Keratinocyte (primary cell): Measurements from ENCODE around the gene KIAA0825. TPM values are rescaled to one million over a fixed set of nuclear protein-coding genes. Genes with fewer than 3 reads are reported as not detected.

Experiments
- DNase-seq: peaks from one replicate; pipeline ENCODE4 v3.0.0-alpha.2; 2011; ENCODE audit warnings: low read depth, missing footprints, low spot score
- FAIRE-seq: peaks from 2 replicates; lab custom pipeline; 2011; peaks lifted over from hg19 to GRCh38; lab: Jason Lieb, UNC
- H2AFZ ChIP-seq: 2 replicates; pipeline ENCODE4 v1.6.0; 2012; ENCODE audit warnings: low read length, control low read depth, inconsistent platforms; ENCODE audit not compliant: control insufficient read depth
- H3K27ac ChIP-seq: 2 replicates; pipeline ENCODE4 v1.5.1; 2011; ENCODE audit warnings: low read length; ENCODE audit not compliant: control insufficient read depth, insufficient read depth
- H3K27me3 ChIP-seq: 3 replicates; pipeline ENCODE4 v1.6.0; 2011; ENCODE audit warnings: low read length; ENCODE audit not compliant: control insufficient read depth, insufficient read depth; ENCODE audit errors: extremely low read depth
- H3K36me3 ChIP-seq, 2 experiments: 2 replicates in 1 of 2; 3 replicates in 1 of 2; pipeline ENCODE4 v1.5.1; 2011; ENCODE audit warnings: low read length in 2 of 2, mild to moderate bottlenecking in 1 of 2; ENCODE audit not compliant: control insufficient read depth in 2 of 2, insufficient read depth in 2 of 2; ENCODE audit errors: extremely low read depth in 1 of 2
- H3K4me1 ChIP-seq: 3 replicates; pipeline ENCODE4 v1.5.1; 2011; ENCODE audit warnings: low read length; ENCODE audit not compliant: control insufficient read depth, insufficient read depth; ENCODE audit errors: extremely low read depth
- H3K4me2 ChIP-seq: 3 replicates; pipeline ENCODE4 v1.6.0; 2011; ENCODE audit warnings: low read depth, low read length; ENCODE audit not compliant: control insufficient read depth, insufficient read depth; ENCODE audit errors: extremely low read depth
- H3K4me3 ChIP-seq, 3 experiments: fragments of 200-600 bp in 1 of 3; sonication (generic) in 1 of 3; 2 replicates in 2 of 3; 3 replicates in 1 of 3; pipeline ENCODE4 v1.5.1; 2011 to 2016; ENCODE audit warnings: low read length in 3 of 3, mild to moderate bottlenecking in 3 of 3, control low read depth in 2 of 3, inconsistent platforms in 1 of 3, low read depth in 1 of 3, mixed read lengths in 1 of 3, mixed run types in 1 of 3, moderate library complexity in 1 of 3; ENCODE audit not compliant: control insufficient read depth in 2 of 3, insufficient read depth in 2 of 3; ENCODE audit errors: extremely low read depth in 1 of 3
- H3K79me2 ChIP-seq: 2 replicates; pipeline ENCODE4 v1.6.0; 2012; ENCODE audit warnings: low read length; ENCODE audit not compliant: control insufficient read depth, insufficient read depth
- H3K9ac ChIP-seq: 3 replicates; pipeline ENCODE4 v1.6.0; 2011; ENCODE audit warnings: low read length; ENCODE audit not compliant: control insufficient read depth, insufficient read depth; ENCODE audit errors: extremely low read depth
- H3K9me1 ChIP-seq: 3 replicates; pipeline ENCODE4 v1.6.0; 2011; ENCODE audit warnings: low read length; ENCODE audit not compliant: control insufficient read depth, insufficient read depth; ENCODE audit errors: extremely low read depth
- H3K9me3 ChIP-seq: 2 replicates; pipeline ENCODE4 v1.5.1; 2012; ENCODE audit warnings: low read depth, low read length; ENCODE audit not compliant: control insufficient read depth
- H4K20me1 ChIP-seq: 3 replicates; pipeline ENCODE4 v1.6.0; 2011; ENCODE audit warnings: low read length; ENCODE audit not compliant: control insufficient read depth, insufficient read depth; ENCODE audit errors: extremely low read depth
- CTCF ChIP-seq, 3 experiments: IDR thresholded peaks in 1 of 3; conservative IDR thresholded peaks in 1 of 3; optimal IDR thresholded peaks in 1 of 3; 2 replicates in 2 of 3; 3 replicates in 1 of 3; pipeline versions ENCODE3 to v1.5.1; 2011; ENCODE audit warnings: low read length in 3 of 3, mild to moderate bottlenecking in 3 of 3, moderate library complexity in 2 of 3, control low read depth in 1 of 3, inconsistent platforms in 1 of 3; ENCODE audit not compliant: insufficient read depth in 2 of 3; ENCODE audit errors: extremely low read depth in 1 of 3
- EZH2 ChIP-seq: IDR thresholded peaks from one replicate; pipeline ENCODE4 v1.6.1; 2012; ENCODE audit warnings: inconsistent platforms, mild to moderate bottlenecking, low read length, moderate library complexity
- dilution Hi-C: fragments of 300-500 bp; cut with MboI; formaldehyde crosslinking; loops from one replicate; pipeline ENCODE4 v1.7.0; 2020; ENCODE audit warnings: low sequenced_read_pairs; ENCODE audit not compliant: extremely low pct_ligation_motif_present
- polyA plus RNA-seq, 5 experiments: library from polyadenylated mRNA; depleted of rRNA in 3 of 5; stranded (reverse) in 3 of 5; stranded (forward) in 1 of 5; unstranded in 1 of 5; fragments of >200 nt; gene quantifications; 1 replicate in 1 of 5; 2 replicates in 3 of 5; 3 replicates in 1 of 5; pipeline versions ENCODE4 v1.2.1 to v1.2.3, GENCODE V29; 2011 to 2012; ENCODE audit warnings: missing spikeins in 2 of 5, low read depth in 1 of 5, low replicate concordance in 1 of 5

The KIAA0825 gene
- polyA plus RNA-seq, 1 donor (not counting 4 experiments of a cell fraction or from before 2014, with no cell fraction given), result 1.2 TPM

GRCh38 chr5:94485067-94485466, 133.3 kb downstream of the KIAA0825 start:
- FAIRE-seq, result no peak
- no peak overlapping the region for H3K9ac ChIP-seq
- H3K4me2 ChIP-seq, result no peak overlapping the region
- H3K4me1 ChIP-seq, result no peaks in the 10 kb centered on the region
- TF ChIP-seq CTCF (optimal IDR thresholded peaks at IDR 0.05 in 1 of 3, IDR thresholded peaks at IDR 0.05 in 1 of 3, conservative IDR thresholded peaks at IDR 0.05 in 1 of 3; ENCODE audit: extremely low read depth in 1 of 3, insufficient read depth in 2 of 3, low read length in 3 of 3), result no peak
- TF ChIP-seq EZH2, result no peak
- no peak overlapping the region for H3K27ac ChIP-seq
- H3K9me3 ChIP-seq, result no peaks in the 10 kb centered on the region
- no peak overlapping the region for H2AFZ ChIP-seq
- no peaks in the 10 kb centered on the region for H3K9me1 ChIP-seq
- H3K27me3 ChIP-seq, result no peaks in the 10 kb centered on the region
- no peaks in the 10 kb centered on the region for H4K20me1 ChIP-seq
- no peaks in the 10 kb centered on the region for H3K36me3 ChIP-seq
- dilution Hi-C loops, result no loop called here
- H3K79me2 ChIP-seq, result no peaks in the 10 kb centered on the region
- no peak overlapping the region for H3K4me3 ChIP-seq
- no peak for DNase-seq

GRCh38 chr5:94481059-94481458, 137.3 kb downstream of the KIAA0825 start:
- Histone ChIP-seq H3K27me3 (no peaks in the 10 kb centered on the region), H3K4me3 (no peak overlapping the region), H3K4me1 (no peaks in the 10 kb centered on the region), H3K4me2 (no peak overlapping the region), H3K79me2 (no peaks in the 10 kb centered on the region), H4K20me1 (no peaks in the 10 kb centered on the region), H3K9me1 (no peaks in the 10 kb centered on the region), H3K27ac (no peak overlapping the region), H3K9me3 (no peaks in the 10 kb centered on the region), H3K36me3 (no peaks in the 10 kb centered on the region), H2AFZ (no peak overlapping the region), H3K9ac (no peak overlapping the region)
- TF ChIP-seq EZH2, result no peak
- TF ChIP-seq CTCF (optimal IDR thresholded peaks at IDR 0.05 in 1 of 3, IDR thresholded peaks at IDR 0.05 in 1 of 3, conservative IDR thresholded peaks at IDR 0.05 in 1 of 3; ENCODE audit: extremely low read depth in 1 of 3, insufficient read depth in 2 of 3, low read length in 3 of 3), result no peak
- DNase-seq, result no peak
- no peak for FAIRE-seq
- dilution Hi-C loops, result no loop called here
